GF-D8 (cell line): ENCODE data around the gene TMCC2.
A peak's percentile ranks its signal among the peaks of the same experiment; 100 is the strongest.
"Not testable (repeated sequence)": the region's sequence is repeated elsewhere in the genome, so short reads cannot be mapped to it uniquely, and the experiment has no call there.

Source experiments
- DNase-seq: peaks from one replicate; lab custom pipeline; 2025; lab: John Stamatoyannopoulos, UW

The TMCC2 gene

GRCh38 chr1:205283270-205284147, 55.8 kb downstream of the TMCC2 start:
- no peak for DNase-seq

GRCh38 chr1:205284420-205285144, 56.8 kb downstream of the TMCC2 start:
- DNase-seq, result peak; percentile 85

- DNase-seq, result no peak
Measured at GRCh38 chr1:205285381-205286101, 57.8 kb downstream of the TMCC2 start.

- DNase-seq, result peak; percentile 52
Measured at GRCh38 chr1:205286335-205286950, 58.7 kb downstream of the TMCC2 start.

GRCh38 chr1:205287076-205287475, 59.3 kb downstream of the TMCC2 start:
- DNase-seq, result no peak

DNA sequence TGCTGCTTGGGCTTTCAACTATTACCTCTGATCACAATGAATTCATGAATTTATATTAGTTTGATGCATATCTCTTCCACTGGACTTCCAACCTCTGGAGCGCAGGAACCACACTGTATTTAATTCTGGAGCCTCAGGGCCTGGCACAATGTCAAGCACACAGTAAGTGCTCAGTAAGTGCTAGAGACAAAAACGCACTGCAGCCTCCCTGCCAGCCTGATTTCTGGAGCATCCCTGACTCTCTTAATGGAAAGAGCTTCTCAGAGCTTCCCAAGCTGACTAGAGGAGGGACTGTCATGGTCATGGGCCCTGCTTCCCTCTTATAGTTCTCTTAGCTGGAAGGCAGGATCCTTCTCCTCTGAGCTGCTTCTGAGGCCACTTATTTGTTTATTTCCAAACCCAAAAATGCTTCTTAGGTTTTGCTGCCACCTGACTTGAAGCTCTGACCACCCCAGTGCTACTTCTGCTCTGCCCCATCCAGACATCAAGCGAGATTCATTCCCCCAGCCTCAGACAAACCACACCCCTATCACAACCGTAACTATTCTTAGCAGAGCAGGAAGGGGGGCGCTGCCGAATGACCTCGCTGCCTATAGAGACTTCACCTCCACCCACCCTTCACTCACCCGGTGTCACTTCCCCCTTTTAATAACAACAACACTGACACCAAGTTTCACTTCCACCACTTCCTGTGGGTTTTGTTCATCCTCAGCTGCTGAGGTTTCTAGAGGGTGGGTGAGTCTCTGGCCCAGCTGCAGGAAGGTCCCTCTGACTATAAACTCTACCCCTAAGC, 60.2 kb downstream of the TMCC2 start:
- DNase-seq, result peak; percentile 93

- DNase-seq, result no peak
Measured at GRCh38 chr1:205291596-205291995, 63.9 kb downstream of the TMCC2 start.

GRCh38 chr1:205293350-205294074, 65.8 kb downstream of the TMCC2 start:
- DNase-seq, result no peak

DNA sequence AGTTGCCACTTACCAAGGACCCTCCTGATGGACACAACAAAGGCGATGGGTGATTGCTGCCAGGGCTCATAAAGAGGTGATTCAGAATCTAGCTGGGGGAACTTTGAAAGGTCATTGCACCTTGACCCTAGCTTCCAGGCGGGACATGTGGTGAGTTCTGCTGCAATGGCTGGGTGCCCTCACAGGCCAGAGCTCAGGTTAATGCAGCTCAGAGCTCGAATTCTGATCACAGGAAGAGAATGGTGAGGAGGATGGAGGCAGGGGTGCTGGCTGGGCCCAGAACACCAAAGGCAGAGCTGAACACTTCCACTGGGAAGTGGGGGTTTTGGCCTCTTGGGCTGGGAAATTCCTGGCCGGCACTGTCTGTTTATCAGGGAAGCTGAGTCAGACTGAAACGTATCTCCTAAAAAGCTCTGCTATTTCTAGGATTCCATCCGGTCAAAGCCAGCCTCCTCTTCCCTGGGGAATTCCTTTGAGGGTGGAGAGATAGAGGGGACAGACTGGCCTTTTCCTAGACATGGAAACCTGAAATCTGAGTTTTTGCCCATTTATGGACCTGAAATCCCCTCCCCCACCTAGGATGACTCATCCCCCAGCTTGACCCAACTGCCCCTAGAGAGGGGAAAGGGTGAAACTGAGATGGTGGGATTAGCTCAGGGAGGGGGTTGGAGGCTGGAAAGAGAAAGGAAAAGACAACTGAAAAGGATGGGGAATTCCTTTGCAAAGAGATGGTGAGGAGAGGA, 66.6 kb downstream of the TMCC2 start:
- no peak for DNase-seq

DNA sequence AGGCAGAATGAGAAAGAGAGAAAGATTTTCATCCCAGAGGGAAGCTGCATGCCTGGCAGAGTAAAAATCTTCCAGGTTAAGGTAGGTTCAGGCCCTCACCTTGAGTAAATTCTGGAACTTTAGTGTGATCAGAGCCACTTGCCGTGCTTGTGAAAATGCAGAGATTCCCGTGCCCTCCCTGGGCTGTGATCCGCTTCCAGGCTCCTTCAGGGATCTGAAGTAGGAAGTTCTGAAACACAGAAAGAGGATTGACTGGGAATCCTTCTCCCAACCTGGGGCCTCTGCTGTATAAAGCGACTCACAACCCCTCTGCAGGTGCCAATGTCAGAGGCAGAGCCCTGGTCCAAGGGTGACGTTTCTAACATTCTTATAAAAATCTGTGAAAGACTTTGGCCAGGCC, 67.2 kb downstream of the TMCC2 start:
- DNase-seq, result no peak

DNA sequence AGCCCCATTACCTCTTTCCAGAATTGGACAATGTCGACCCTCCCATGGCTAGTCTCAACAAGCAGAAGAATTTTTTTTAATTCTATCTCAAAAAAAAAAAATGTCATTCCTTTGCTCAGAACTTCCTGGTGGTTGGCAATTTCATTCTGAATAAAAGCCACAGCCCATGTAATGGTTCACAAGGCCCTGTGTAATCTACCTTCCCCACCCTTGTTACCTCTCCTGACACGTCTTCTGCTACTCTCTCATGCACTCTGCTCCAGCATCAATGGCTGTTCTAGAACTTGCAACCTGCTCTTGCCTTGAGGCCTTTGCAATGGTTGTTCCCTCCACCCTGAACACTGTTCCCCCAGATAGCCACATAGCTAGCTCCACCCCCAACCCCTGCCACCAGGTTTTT, 68.4 kb downstream of the TMCC2 start:
- no peak for DNase-seq

GRCh38 chr1:205297546-205298177, 69.9 kb downstream of the TMCC2 start:
- DNase-seq, result not testable (repeated sequence)

- no peak for DNase-seq
Measured at GRCh38 chr1:205298191-205298994, 70.6 kb downstream of the TMCC2 start.

- DNase-seq, result no peak
Measured at GRCh38 chr1:205300149-205300548, 72.4 kb downstream of the TMCC2 start.

- no peak for DNase-seq
Measured at GRCh38 chr1:205301205-205301821, 73.6 kb downstream of the TMCC2 start.

GRCh38 chr1:205301842-205302588, 74.3 kb downstream of the TMCC2 start:
- DNase-seq, result no peak

DNA sequence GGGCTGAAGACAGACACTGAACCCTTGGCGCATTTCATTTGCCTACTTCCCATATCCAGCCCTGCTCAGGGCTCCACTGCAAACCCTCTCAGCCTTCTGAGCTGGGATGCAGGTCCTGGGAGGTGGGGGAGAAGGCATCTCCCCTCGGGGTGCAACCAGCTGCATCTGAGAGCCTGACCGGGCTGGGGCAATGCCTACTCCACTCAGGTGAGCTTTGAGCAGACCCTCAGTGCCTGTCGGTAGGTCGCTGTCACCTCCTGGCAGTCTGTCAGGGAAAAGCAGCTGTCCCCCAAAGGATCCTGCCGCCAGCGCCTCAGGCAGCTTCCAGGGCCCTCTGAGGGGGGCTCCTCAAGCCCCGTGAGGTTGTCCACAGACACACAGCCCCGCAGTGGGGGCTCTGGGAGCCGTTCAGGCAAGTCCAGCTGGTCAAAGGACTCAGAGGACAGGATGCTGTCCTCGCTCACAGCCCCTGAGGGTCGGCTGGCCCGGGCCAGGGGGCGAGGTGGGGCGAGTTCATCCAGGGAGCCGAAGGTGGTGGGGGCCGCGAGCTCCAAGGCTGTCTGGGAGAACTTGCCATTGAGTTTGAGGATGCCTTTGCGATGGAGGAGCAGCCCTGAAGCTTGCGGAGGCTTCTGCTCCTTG, 75.6 kb downstream of the TMCC2 start:
- DNase-seq, result no peak
